GM18498 (cell line): ENCODE measurements around the gene SLC16A1.
"Not testable (repeated sequence)": the region's sequence is repeated elsewhere in the genome, so short reads cannot be mapped to it uniquely, and the experiment has no call there.

ENCODE experiments used
- ATAC-seq: cut with Tn5 transposase; IDR thresholded peaks from one replicate; pipeline ENCODE4 v1.9.1; 2021; ENCODE audit warnings: mild to moderate bottlenecking, moderate library complexity; ENCODE audit not compliant: unreplicated experiment

The SLC16A1 gene

DNA sequence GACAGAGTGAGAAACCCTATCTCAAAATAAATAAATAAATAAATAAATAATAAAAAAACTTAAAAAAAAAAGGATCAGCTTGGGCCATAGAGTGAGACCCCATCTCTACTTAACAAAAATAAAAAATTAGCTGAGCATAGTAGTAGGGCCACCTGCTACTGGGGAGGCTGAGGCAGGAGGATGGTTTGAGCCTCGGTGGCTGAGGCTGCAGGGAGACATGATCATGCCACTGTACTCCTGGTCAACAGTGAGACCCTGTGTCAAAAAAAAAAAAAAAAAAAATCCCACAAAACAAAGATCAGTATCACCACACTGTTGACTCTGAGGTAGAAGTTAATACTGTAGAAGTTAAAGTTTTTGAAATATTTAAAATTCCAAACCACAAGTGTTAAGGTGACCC lies 29.1 kb downstream of the SLC16A1 start:
- ATAC-seq = no peak

DNA sequence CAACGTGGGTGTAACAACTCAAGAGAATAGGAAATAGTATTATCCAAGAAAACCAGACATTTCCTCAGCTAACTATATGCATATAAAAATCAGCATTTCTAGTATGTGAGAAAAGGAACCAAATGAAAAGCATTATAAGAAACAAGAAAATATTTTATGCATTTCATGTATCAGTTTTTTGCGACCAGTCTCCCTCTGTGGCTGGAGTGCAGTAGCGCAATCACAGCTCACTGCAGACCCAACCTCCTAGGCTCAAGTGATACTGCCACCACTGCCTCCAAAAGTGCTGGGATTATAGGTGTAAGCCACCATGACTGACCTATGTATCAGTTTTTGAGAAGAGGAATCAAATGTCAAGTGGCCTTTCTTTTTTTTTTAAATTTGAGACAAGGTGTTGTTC lies 31.0 kb downstream of the SLC16A1 start:
- no peak for ATAC-seq

DNA sequence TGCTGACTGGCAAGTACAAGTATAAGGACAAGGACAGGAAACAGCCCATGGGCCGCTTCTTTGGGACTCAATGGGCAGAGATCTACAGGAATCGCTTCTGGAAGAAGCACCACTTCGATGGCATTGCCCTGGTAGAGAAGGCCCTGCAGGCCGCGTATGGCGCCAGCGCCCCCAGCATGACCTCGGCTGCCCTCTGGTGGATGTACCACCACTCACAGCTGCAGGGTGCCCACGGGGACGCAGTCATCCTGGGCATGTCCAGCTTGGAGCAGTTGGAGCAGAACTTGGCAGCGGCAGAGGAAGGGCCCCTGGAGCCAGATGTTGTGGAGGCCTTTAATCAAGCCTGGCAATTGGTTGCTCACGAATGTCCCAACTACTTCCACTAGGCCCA lies 32.0 kb downstream of the SLC16A1 start:
- no peak for ATAC-seq

DNA sequence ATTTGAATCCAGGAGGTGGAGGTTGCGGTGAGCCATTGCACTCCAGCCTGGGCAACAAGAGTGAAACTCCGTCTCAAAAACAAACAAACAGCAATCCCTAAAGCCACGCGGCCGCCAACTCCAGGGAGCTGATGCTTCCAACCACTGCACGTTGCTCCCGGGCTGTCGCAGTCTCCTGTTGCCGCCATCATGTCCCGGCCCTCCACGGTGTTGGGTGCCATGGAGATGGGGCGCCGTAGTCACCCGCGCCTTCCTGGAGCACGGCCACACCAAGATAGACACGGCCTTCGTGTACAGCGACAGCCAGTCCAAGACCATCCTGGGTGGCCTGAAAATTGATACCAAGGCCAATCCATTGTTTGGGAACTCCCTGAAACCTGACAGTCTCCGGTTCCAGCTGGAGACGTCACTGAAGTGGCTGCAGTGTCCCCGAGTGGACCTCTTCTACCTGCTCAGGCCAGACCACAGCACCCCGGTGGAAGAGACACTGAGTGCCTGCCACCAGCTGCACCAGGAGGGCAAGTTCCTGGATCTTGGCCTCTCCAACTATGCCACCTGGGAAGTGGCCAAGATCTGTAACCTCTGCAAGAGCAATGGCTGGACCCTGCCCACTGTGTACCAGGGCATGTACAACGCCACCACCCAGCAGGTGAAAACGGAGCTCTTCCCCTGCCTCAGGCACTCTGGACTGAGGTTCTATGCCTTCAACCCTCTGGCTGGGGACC lies 32.6 kb downstream of the SLC16A1 start:
- no peak for ATAC-seq

DNA sequence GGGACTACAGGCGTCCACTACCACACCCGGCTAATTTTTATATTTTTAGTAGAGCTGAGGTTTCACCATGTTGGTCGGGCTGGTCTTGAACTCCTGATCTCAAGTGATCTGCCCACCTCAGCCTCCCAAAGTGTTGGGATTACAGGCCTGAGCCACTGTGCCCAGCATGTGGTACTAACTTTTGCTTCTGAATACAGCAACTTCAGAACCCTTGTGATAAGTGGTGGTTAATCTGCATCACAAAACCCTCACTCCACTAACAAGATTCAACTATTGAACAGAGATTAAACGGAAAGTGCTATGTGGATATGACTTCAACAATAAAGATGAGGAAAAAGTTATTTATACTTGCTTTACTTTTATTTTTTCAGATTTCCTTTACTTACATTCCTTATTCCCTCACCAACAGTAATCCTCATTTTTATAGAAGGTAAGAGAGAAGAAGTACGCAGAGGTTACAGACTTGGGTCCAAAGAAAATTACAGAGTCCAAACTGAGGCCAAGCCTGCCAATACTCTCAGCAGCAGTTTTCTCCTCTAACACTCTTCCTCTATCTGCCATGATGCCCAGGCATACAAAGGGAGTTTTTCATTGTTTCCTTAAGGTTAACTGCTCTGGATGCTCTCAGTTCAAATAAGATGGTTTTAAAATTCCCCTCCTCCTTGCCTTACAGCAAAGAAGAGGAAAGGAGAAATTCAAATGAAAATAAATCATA lies 44.3 kb downstream of the SLC16A1 start:
- ATAC-seq = no peak

DNA sequence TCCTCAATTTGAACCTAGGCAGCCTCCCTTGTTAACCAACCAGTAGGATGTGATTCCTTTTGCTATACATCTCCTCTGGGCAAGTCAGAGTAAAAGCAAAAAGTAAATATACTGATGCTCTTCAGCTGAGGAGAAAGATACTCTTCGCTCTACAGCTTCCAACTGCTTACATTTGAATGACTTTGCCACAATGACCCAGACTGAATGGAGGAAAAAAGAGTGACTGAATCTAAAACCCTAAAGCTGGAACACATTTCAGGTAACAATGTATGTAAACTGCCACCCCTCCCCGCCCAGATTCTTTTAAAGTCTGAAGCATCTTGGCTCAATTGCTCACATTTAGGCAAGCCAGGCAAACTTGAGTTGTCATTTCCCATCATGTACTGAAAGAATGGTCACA lies 46.1 kb downstream of the SLC16A1 start:
- no peak for ATAC-seq

DNA sequence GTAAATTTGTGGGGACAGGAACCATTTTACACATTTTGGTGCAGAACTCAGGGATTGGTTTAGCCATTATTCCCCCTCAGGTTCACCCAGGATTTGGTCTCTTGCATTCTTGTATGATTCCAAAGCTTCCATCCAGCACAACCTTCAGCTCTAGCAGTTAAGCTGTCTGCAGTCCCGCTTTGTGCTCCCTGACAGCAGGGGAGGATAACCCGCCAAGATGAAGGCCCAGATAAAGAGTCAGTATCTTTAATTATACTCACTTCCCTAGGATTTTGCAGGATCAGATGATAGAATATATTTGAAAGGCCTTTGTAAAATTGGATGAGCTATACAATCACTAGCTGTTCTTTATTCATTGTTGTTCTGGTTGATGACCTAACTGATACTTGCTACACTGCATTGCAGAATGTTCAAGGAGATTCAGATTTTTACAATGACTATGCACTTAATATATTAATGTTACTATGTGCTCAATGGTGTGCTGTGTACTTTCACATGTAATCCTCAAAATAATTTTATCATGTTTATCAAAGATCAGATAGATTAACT lies 49.8 kb downstream of the SLC16A1 start:
- ATAC-seq = no peak

DNA sequence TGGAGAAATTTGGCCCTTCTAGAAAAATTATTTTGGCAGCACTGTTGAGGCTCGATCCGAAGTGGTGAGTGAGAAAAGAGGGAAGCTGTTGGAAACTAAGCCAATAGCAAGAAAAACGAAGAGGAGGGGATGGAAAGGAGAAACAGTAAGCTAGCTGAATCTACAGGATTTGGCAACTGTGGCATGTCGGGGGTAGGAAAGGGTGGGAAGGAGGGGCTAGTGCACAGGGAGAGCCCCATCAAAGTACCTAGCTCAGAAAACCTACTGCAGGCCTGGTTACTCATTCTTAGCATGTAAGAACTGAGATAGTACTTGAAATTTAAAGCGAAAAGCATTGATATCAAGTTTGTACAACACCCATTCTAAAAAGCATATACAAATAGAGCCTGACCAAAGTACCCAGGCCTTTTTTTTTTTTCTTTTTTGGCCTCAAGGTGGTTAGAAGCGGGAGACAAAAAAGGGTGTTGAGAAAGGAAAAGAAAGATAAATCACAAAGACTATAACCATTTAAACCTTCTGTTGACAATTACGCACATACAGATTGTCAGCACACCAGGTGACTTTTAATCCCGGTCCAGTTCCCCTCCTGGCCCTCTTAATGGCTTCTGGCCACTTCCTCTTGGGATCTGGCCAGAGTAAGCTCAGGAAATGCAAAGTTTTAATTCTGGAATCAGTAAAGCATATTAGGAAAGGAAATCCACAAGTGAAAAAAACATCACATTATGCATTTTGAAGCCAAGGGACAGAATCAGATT lies 50.4 kb downstream of the SLC16A1 start:
- ATAC-seq = no peak

DNA sequence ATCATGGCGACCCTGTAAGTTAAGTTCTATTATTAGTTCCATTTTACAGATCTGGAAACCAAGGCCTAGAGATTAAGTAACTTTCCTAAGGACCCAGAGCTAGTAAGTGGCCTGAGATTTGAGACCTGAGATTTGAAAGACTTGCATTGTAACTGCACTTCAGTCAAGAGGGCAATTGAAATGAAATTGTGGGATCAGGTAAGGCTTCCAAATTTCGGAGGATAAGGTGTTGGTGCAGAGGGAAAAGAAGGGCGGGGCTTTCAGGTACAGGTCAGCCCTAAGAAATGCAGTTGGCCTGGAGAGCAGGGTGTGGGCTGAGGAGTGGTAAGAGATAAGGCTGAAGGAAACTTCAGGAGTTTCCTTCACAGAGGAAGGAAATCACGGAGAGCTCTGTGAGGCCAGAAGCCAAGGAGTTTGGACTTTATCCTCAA lies 51.1 kb downstream of the SLC16A1 start:
- ATAC-seq = no peak

DNA sequence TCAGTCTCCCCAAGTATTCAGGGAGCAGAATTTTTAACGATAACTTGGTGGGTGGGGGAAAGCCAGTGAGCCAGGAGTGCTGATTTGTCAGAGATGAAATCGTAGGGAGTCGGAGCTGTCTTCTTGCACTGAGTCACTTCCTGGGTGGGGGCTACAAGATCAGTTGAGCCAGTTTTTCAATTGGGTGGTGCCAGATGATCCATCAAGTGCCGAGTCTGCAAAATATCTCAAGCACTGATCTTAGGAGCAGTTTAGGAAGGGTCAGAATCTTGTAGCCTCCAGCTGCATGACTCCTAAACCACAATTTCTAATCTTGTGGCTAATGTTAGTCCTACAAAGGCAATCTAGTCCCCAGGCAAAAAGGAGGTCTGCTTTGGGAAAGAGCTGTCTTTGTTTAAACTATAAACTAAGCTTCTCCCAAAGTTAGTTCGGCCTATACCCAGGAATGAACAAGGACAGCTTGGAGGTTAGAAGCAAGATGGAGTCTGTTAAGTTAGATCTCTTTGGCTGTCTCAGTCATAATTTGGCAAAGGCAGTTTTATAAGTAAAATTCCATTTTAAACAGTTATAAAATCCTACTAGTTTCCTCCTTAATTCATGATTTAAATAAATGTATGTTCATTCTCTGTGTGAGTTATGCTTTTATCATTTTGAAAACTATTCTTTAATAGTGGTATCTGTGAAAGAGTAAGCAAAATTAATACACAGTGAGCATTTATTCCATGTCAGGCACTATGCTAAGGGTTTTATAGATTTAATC lies 51.7 kb downstream of the SLC16A1 start:
- ATAC-seq = no peak

DNA sequence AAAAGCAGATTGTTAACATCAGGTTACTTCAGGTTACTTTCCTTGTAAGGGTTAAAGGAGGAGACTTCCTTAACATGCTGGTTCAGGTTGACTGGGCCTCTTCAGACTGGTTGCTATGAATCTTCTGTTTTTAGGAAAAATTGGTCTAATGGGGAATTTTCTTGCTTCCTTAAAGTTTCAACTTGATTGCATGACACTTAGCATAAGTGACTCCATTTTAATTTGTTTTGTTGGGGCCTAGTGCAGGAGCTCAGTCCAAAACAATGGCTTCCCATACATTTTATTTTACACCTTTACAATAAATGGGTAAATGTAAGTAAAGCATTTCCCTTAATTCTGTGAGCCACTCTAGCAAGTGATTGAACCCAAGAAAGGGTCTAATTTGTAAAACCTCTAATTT lies 53.8 kb downstream of the SLC16A1 start:
- no peak for ATAC-seq

DNA sequence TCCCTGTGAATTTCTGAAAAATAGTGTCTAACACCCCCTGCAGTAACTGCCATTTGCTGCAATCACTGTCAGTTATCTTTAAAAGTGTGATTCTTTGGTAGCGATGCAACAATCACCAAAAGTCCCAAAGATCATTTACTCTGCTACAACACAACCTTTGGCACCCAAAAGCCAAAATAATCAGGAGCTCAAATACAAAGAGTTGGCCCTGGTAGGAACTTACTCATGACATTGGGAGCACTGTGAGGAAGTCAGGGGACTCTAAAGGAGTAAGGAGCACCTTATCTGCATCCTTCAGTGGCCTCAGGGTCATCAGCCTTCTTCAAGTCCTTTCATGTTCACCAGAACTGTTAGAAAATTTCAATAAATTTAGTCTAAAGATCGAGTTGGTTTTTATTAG lies 54.6 kb downstream of the SLC16A1 start:
- ATAC-seq = no peak

DNA sequence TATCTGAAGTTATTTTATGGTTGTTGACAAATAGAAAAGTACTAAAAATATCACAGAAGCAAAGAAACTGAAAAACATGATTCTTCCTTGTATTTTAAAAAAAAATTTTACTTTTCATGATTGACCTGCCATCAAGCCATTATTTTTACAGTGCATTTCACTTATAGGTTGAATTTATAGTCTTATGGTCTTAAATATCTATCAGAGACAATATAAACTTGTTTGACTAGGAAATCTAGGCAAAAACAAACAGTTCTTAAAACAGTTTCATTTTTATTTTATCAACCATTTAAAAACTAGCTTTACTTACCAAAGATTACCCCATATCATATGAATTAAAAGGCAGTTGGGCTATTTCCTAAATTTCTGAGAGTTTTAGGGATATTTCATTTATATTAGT lies 59.2 kb downstream of the SLC16A1 start:
- no peak for ATAC-seq

DNA sequence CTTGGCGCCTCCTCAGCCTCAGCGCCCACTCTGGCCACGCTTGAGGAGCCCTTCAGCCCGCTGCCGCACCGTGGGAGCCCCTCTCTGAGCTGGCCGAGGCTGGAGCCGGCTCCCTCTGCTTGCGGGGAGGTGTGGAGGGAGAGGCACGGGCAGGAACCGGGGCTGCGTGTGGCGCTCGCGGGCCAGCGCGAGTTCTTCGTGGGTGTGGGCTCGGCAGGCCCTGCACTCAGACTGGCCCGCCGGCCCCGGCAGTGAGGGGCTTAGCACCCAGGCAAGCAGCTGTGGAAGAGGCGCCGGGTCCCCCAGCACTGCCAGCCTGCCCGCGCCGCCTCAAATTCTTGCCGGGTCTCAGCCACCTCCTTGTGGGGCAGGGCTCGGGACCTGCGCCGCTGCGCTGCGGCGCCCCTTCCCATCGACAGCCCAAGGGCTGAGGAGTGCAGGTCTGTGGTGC lies 61.4 kb downstream of the SLC16A1 start:
- ATAC-seq = no peak

DNA sequence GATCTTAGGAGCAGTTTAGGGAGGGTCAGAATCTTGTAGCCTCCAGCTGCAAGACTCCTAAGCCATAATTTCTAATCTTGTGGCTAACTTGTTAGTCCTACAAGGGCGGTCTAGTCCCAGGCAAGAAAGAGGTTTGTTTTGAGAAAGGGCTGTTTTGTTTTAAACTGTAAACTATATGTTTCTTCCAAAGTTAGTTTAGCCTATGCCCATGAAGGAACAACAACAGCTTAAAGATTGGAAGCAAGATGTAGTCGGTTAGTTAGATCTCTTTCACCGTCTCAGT lies 62.0 kb downstream of the SLC16A1 start:
- no peak for ATAC-seq

DNA sequence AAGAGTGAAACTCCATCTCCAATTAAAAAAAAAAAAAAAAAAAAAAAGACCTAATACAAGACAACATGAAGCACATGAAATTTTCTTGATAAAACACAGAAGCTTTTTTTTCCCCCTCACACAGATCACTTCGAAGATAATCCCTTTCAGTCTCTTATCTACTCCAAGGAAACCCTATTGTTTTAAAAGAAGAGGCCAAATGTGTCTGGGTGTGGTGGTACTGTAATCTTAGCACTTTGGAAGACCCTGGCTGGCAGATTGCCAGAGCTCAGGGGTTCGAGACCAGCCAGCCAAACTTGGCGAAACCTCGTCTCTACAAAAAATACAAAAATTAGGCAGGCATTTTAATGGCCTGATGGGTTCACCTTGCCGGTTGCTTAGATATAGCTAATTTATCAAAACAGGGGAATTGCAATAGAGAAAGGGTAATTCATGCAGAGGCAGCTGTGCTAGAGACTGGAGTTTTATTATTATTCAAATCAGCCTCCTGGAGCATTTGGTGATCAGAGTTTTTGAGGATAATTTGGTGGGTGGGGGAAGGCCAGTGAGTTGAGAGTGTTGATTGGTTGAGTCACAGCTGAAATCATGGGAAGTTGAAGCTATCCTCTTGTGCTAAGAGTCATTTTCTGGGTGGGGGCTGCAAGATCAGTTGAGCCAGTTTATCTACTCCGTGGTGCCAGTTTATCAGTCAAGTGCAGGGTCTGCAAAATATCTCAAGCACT lies 62.5 kb downstream of the SLC16A1 start:
- no peak for ATAC-seq

DNA sequence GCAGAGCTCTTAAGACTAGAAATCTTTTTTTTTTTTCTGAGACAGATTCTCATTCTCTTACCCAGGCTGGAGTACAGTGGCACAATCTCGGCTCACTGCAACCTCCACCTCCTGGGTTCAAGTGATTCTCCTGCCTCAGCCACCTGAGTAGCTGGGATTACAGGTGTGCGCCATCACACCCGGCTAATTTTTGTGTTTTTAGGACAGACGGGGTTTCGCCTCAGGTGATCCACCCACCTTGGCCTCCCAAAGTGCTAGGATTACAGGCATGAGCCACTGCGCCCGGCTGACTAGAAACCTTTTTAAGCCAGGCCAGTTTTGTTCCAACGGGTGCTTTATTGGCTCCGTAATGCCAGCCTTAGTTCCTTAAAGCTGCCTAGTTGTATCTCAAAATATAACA lies 66.1 kb downstream of the SLC16A1 start:
- ATAC-seq = not testable (repeated sequence)

DNA sequence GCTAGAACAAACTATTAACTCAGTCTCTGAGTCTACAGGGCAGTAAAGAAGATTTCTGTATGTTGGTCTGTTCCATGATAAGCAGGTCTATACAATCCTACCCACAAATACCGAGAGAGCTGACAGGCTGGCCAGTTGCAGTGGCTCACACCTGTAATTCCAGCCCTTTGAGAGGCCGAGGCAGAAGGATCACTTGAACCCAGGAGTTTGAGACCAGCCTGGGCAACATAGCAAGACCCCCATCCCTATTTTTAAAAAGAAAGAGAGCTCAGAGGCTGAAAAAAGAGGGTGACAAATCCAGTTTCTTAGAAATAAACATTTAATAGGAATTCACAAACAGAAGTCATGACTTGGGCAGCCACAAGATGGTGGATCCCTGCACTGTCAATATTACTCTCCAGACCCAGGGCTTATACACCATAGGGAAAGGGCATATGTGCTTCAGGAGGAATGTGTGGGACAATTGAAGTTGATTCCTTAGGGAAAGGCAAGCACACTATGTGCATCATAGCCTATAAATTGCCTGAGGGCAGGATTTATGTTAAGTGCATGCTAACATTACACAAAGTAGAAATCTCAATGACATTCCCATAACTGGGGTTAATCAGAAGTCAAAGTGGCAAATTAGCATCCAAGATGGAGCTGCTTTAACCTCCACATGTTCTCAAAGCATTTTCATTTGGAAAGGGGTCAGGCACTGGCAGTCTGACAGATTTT lies 66.8 kb downstream of the SLC16A1 start:
- no peak for ATAC-seq

DNA sequence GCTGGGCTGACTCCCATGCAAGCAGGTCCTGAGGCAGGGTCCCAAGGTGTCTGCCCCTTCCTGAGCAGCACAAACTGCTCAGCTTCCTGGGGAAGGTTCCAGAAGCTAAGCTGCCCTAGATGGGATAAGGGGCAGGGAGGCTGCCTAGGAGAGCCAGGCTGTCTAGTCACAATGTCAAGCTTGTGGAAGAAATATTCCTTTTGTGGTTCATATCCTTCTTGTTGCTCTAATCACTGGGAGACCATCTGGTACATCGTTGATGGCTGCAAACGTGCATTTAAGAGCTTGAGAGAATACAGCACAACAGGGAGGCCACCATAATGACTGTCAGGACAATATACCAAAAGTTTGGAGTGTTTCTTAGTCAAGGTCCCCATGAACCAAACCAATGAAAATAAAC lies 67.4 kb downstream of the SLC16A1 start:
- no peak for ATAC-seq
